MCF 10A (cell line): Measurements from ENCODE around the gene GALNT13. TPM values are rescaled to one million over a fixed set of nuclear protein-coding genes. Genes with fewer than 3 reads are reported as not detected.

Experiments
- BruUV-seq: library from RNA; stranded (reverse); fragments of 400-500 nt; replicated peaks from 2 replicates; lab custom pipeline; 2021; lab: Mats Ljungman, UMichigan
- CTCF ChIA-PET: fragments of 300-600 bp; sonication (Branson Sonifier 250); formaldehyde crosslinking; extraction: SDS; loops from one replicate; lab custom pipeline; 2021; ENCODE audit warnings: antibody characterized with exemption, inconsistent platforms; lab: Yijun Ruan, JAX
- POLR2A ChIA-PET: fragments of 300-600, 350-650 bp; sonication (Branson Sonifier 250); formaldehyde crosslinking; extraction: SDS; loops from one replicate; lab custom pipeline; 2020; ENCODE audit warnings: antibody characterized with exemption, inconsistent platforms; lab: Yijun Ruan, JAX
- DNase-seq: peaks from one replicate; pipeline ENCODE4 v3.0.0-alpha.2; 2018; ENCODE audit not compliant: unreplicated experiment
- H3K27ac Mint-ChIP-seq: one replicate; pipeline ENCODE4 v1.8.0; 2022; ENCODE audit warnings: mild to moderate bottlenecking, low read depth, mixed read lengths; ENCODE audit not compliant: unreplicated experiment
- H3K27me3 Mint-ChIP-seq: one replicate; pipeline ENCODE4 v1.8.0; 2022; ENCODE audit warnings: mixed read lengths; ENCODE audit not compliant: insufficient read depth, unreplicated experiment
- H3K36me3 Mint-ChIP-seq: one replicate; pipeline ENCODE4 v1.8.0; 2022; ENCODE audit warnings: mild to moderate bottlenecking, moderate library complexity, mixed read lengths; ENCODE audit not compliant: insufficient read depth, unreplicated experiment
- H3K4me1 Mint-ChIP-seq: one replicate; pipeline ENCODE4 v1.8.0; 2022; ENCODE audit warnings: mixed read lengths; ENCODE audit not compliant: insufficient read depth, unreplicated experiment
- H3K4me3 Mint-ChIP-seq: one replicate; pipeline ENCODE4 v1.8.0; 2022; ENCODE audit warnings: mild to moderate bottlenecking, moderate library complexity, mixed read lengths; ENCODE audit not compliant: unreplicated experiment
- H3K9me3 Mint-ChIP-seq: one replicate; pipeline ENCODE4 v1.8.0; 2022; ENCODE audit warnings: mixed read lengths; ENCODE audit not compliant: unreplicated experiment
- CTCF ChIP-seq: fragments of 200-600 bp; IDR thresholded peaks from one replicate; pipeline ENCODE4 v1.8.0; 2022; ENCODE audit warnings: antibody characterized with exemption, mild to moderate bottlenecking; ENCODE audit not compliant: unreplicated experiment
- intact Hi-C: fragments of 100-400 bp; cut with micrococcal nuclease; formaldehyde crosslinking; loops from 2 replicates; pipeline ENCODE4 v1.14.1; 2022
- total RNA-seq: library from RNA; stranded (reverse); gene quantifications from 2 replicates; pipeline ENCODE4 v1.2.3, GENCODE V29; 2022

Gene GALNT13
- total RNA-seq, 1 experiment from 2014 or later: 0.54 TPM

- no TSS peak for BruUV-seq
- ChIA-PET POLR2A (interaction anchor here (0.6 kb wide), 1 partner anchor 37 kb away, joined by 3 read pairs; no protein-coding TSS in a partner anchor), CTCF (interaction anchor here (0.9 kb wide), 1 partner anchor 14 kb away, joined by 6 read pairs; no protein-coding TSS in a partner anchor)
- Mint-ChIP-seq H3K9me3 (no peaks in the 10 kb centered on the region), H3K4me1 (no peaks in the 10 kb centered on the region), H3K36me3 (no peaks in the 10 kb centered on the region), H3K27me3 (no peaks in the 10 kb centered on the region), H3K4me3 (no peak overlapping the region), H3K27ac (no peak overlapping the region)
- intact Hi-C loops: no loop called here
- no peak for TF ChIP-seq CTCF
- DNase-seq: no peak
Observed at GRCh38 chr2:154092571-154092970, 220.8 kb downstream of the GALNT13 start.

- H3K27me3 Mint-ChIP-seq: no peaks in the 10 kb centered on the region
- ChIA-PET POLR2A (no interaction called here), CTCF (interaction anchor here (1.1 kb wide), 1 partner anchor 10 kb away, joined by 3 read pairs; no protein-coding TSS in a partner anchor)
- no TSS peak for BruUV-seq
- TF ChIP-seq CTCF: no peak
- no peak overlapping the region for H3K4me3 Mint-ChIP-seq
- no peaks in the 10 kb centered on the region for H3K36me3 Mint-ChIP-seq
- H3K4me1 Mint-ChIP-seq: no peaks in the 10 kb centered on the region
- no peak for DNase-seq
- H3K9me3 Mint-ChIP-seq: no peaks in the 10 kb centered on the region
- no peak overlapping the region for H3K27ac Mint-ChIP-seq
- intact Hi-C loops: no loop called here
Observed at GRCh38 chr2:154093856-154094255, 222.1 kb downstream of the GALNT13 start.

GRCh38 chr2:154097833-154098398 is 226.2 kb downstream of the GALNT13 start:
- ChIA-PET POLR2A (no interaction called here), CTCF (no interaction called here)
- intact Hi-C loops: no loop called here
- Mint-ChIP-seq H3K9me3 (no peaks in the 10 kb centered on the region), H3K36me3 (no peaks in the 10 kb centered on the region), H3K4me3 (no peak overlapping the region), H3K27ac (no peak overlapping the region), H3K4me1 (no peaks in the 10 kb centered on the region), H3K27me3 (no peaks in the 10 kb centered on the region)
- BruUV-seq: no TSS peak
- TF ChIP-seq CTCF: no peak
- DNase-seq: no peak

GRCh38 chr2:154120706-154121105 is 249.0 kb downstream of the GALNT13 start:
- DNase-seq: no peak
- ChIA-PET POLR2A (no interaction called here), CTCF (no interaction called here)
- H3K9me3 Mint-ChIP-seq: peaks cover 8% of the 10 kb centered on the region
- no peaks in the 10 kb centered on the region for H3K27me3 Mint-ChIP-seq
- no peaks in the 10 kb centered on the region for H3K4me1 Mint-ChIP-seq
- intact Hi-C loops: no loop called here
- no TSS peak for BruUV-seq
- H3K27ac Mint-ChIP-seq: no peak overlapping the region
- no peaks in the 10 kb centered on the region for H3K36me3 Mint-ChIP-seq
- H3K4me3 Mint-ChIP-seq: no peak overlapping the region
- TF ChIP-seq CTCF: no peak
